GM19467 (cell line): Measurements from ENCODE around the gene RHEB.
A peak's percentile ranks its signal among the peaks of the same experiment; 100 is the strongest.

Experiments
- ATAC-seq: cut with Tn5 transposase; IDR thresholded peaks from one replicate; pipeline ENCODE4 v1.9.1; 2021; ENCODE audit warnings: mild to moderate bottlenecking, moderate library complexity; ENCODE audit not compliant: unreplicated experiment

RHEB gene

GRCh38 chr7:151529842-151530241 is 10.1 kb upstream of the RHEB start:
- ATAC-seq = no peak

- no peak for ATAC-seq
Measured at GRCh38 chr7:151524845-151525244, 5.2 kb upstream of the RHEB start.

- no peak for ATAC-seq
Measured at GRCh38 chr7:151524331-151524730, 4.6 kb upstream of the RHEB start.

GRCh38 chr7:151520419-151521261 is 945 bp upstream of the RHEB start:
- peak; percentile 0 for ATAC-seq

- peak; percentile 38 for ATAC-seq
Measured at GRCh38 chr7:151518947-151519764, 539 bp downstream of the RHEB start.

GRCh38 chr7:151518105-151518946 is 1.4 kb downstream of the RHEB start:
- no peak for ATAC-seq

GRCh38 chr7:151517601-151518104 is 2.0 kb downstream of the RHEB start:
- no peak for ATAC-seq

- no peak for ATAC-seq
Measured at GRCh38 chr7:151515276-151515565, 4.5 kb downstream of the RHEB start.

- no peak for ATAC-seq
Measured at GRCh38 chr7:151514461-151515275, 5.0 kb downstream of the RHEB start.

- ATAC-seq = no peak
Measured at GRCh38 chr7:151513133-151513532, 6.6 kb downstream of the RHEB start.

GRCh38 chr7:151512353-151512752 is 7.3 kb downstream of the RHEB start:
- ATAC-seq = no peak

- ATAC-seq = no peak
Measured at GRCh38 chr7:151511946-151512345, 7.7 kb downstream of the RHEB start.

GRCh38 chr7:151511270-151511669 is 8.4 kb downstream of the RHEB start:
- ATAC-seq = no peak

GRCh38 chr7:151509670-151510333 is 9.9 kb downstream of the RHEB start:
- no peak for ATAC-seq

- ATAC-seq = no peak
Measured at GRCh38 chr7:151508991-151509390, 10.7 kb downstream of the RHEB start.

- ATAC-seq = no peak
Measured at GRCh38 chr7:151507806-151508205, 11.9 kb downstream of the RHEB start.

- ATAC-seq = no peak
Measured at GRCh38 chr7:151506901-151507382, 12.8 kb downstream of the RHEB start.

- no peak for ATAC-seq
Measured at GRCh38 chr7:151505836-151506468, 13.7 kb downstream of the RHEB start.

GRCh38 chr7:151505433-151505832 is 14.3 kb downstream of the RHEB start:
- no peak for ATAC-seq
